OCI-LY7 (cell line): ENCODE data around the gene CMTM7.

Source experiments
- EZH2phosphoT487 ChIP-seq: fragments of 200-600 bp; sonication (generic); IDR thresholded peaks from 2 replicates; pipeline ENCODE4 v1.6.1; 2018; ENCODE audit warnings: low read depth, borderline replicate concordance, mild to moderate bottlenecking, mixed run types, antibody characterized with exemption, low read length, moderate library complexity, mixed read lengths
- TF ChIP-seq, protein P1 (sequence below): fragments of 200-600 bp; sonication (generic); conservative IDR thresholded peaks from 2 replicates; pipeline ENCODE4 v1.5.1; 2014; ENCODE audit warnings: mild to moderate bottlenecking, antibody characterized with exemption, low read length, moderate library complexity, mixed read lengths

DNA sequence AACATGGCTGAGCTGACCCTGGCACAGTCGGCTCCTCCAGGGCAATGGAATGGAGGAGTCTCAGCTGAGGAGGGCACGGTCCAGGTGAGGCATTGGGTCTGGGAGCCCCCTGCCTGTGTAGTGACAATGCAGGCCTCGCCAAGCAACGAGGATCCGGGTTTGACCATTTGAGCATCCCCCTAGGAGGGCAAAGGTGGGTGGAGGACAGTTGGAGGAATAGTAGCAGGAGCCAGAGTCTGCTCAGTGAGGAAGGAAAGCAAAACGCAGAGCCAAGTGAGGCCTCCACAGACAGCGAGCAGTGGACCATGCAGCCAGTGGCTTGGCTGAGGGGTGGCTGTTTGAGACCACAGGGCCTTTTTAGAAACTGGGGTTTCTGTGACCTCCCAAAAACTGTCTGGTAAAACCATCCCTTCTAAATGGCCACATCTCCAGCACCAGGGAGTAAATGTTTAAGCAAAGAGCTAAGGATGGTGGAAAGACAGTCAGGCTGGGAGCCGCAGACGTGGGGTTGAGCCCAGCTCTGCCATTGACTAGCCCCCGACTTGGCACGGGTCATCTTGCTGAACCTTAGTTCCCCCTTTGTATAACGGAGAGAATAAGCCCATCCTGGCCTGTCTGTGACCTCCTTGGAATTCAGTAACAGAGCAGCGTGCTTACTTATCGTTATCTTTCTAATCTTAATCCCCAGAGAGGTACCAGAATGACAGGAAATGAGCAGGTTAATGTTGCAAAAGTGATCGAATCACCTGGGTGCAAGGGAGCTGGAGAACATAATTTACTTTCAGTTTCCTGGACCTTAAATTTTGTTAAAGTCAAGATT, 64.2 kb downstream of the CMTM7 start:
- TF ChIP-seq, protein P1, sequence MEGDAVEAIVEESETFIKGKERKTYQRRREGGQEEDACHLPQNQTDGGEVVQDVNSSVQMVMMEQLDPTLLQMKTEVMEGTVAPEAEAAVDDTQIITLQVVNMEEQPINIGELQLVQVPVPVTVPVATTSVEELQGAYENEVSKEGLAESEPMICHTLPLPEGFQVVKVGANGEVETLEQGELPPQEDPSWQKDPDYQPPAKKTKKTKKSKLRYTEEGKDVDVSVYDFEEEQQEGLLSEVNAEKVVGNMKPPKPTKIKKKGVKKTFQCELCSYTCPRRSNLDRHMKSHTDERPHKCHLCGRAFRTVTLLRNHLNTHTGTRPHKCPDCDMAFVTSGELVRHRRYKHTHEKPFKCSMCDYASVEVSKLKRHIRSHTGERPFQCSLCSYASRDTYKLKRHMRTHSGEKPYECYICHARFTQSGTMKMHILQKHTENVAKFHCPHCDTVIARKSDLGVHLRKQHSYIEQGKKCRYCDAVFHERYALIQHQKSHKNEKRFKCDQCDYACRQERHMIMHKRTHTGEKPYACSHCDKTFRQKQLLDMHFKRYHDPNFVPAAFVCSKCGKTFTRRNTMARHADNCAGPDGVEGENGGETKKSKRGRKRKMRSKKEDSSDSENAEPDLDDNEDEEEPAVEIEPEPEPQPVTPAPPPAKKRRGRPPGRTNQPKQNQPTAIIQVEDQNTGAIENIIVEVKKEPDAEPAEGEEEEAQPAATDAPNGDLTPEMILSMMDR: no peak
- TF ChIP-seq EZH2phosphoT487: no peak
